ENCODE measurements around the gene TGFB1.

TGFB1 gene

GRCh38 chr19:41310033-41310831 is 43.5 kb downstream of the TGFB1 start, which contains the start of gene CCDC97:
TSS of gene CCDC97 (plus strand) at chr19:41310172. CDS start at chr19:41310311, 139 bp downstream.
- TF ChIP-seq GATA2 (IDR thresholded peaks at IDR 0.05; ENCODE audit: low read depth, low read length): no peak
- no peak for TF ChIP-seq GATA3 (IDR thresholded peaks at IDR 0.05; ENCODE audit: low read depth, low read length)

GRCh38 chr19:41309180-41310032 is 44.3 kb downstream of the TGFB1 start:
- TF ChIP-seq GATA2 (IDR thresholded peaks at IDR 0.05; ENCODE audit: low read depth, low read length): no peak
- TF ChIP-seq GATA3 (IDR thresholded peaks at IDR 0.05; ENCODE audit: low read depth, low read length): no peak

- TF ChIP-seq GATA3 (IDR thresholded peaks at IDR 0.05; ENCODE audit: low read depth, low read length): no peak
- TF ChIP-seq GATA2 (IDR thresholded peaks at IDR 0.05; ENCODE audit: low read depth, low read length): no peak
Measured at GRCh38 chr19:41308450-41309179, 45.1 kb downstream of the TGFB1 start.

GRCh38 chr19:41307954-41308449 is 45.7 kb downstream of the TGFB1 start:
- no peak for TF ChIP-seq GATA2 (IDR thresholded peaks at IDR 0.05; ENCODE audit: low read depth, low read length)
- no peak for TF ChIP-seq GATA3 (IDR thresholded peaks at IDR 0.05; ENCODE audit: low read depth, low read length)

GRCh38 chr19:41307090-41307875 is 46.4 kb downstream of the TGFB1 start:
- no peak for TF ChIP-seq GATA3 (IDR thresholded peaks at IDR 0.05; ENCODE audit: low read depth, low read length)
- no peak for TF ChIP-seq GATA2 (IDR thresholded peaks at IDR 0.05; ENCODE audit: low read depth, low read length)

- TF ChIP-seq GATA3 (IDR thresholded peaks at IDR 0.05; ENCODE audit: low read depth, low read length): no peak
- TF ChIP-seq GATA2 (IDR thresholded peaks at IDR 0.05; ENCODE audit: low read depth, low read length): no peak
Measured at GRCh38 chr19:41305927-41306793, 47.6 kb downstream of the TGFB1 start.

GRCh38 chr19:41304706-41305483 is 48.8 kb downstream of the TGFB1 start:
- no peak for TF ChIP-seq GATA3 (IDR thresholded peaks at IDR 0.05; ENCODE audit: low read depth, low read length)
- TF ChIP-seq GATA2 (IDR thresholded peaks at IDR 0.05; ENCODE audit: low read depth, low read length): no peak

GRCh38 chr19:41303954-41304353 is 49.8 kb downstream of the TGFB1 start:
- no peak for TF ChIP-seq GATA3 (IDR thresholded peaks at IDR 0.05; ENCODE audit: low read depth, low read length)
- no peak for TF ChIP-seq GATA2 (IDR thresholded peaks at IDR 0.05; ENCODE audit: low read depth, low read length)

- TF ChIP-seq GATA3 (IDR thresholded peaks at IDR 0.05; ENCODE audit: low read depth, low read length): no peak
- TF ChIP-seq GATA2 (IDR thresholded peaks at IDR 0.05; ENCODE audit: low read depth, low read length): no peak
Measured at GRCh38 chr19:41302624-41303351, 50.9 kb downstream of the TGFB1 start.

- no peak for TF ChIP-seq GATA3 (IDR thresholded peaks at IDR 0.05; ENCODE audit: low read depth, low read length)
- TF ChIP-seq GATA2 (IDR thresholded peaks at IDR 0.05; ENCODE audit: low read depth, low read length): no peak
Measured at GRCh38 chr19:41300555-41300954, 53.2 kb downstream of the TGFB1 start.

GRCh38 chr19:41299755-41300089 is 54.0 kb downstream of the TGFB1 start:
- no peak for TF ChIP-seq GATA2 (IDR thresholded peaks at IDR 0.05; ENCODE audit: low read depth, low read length)
- no peak for TF ChIP-seq GATA3 (IDR thresholded peaks at IDR 0.05; ENCODE audit: low read depth, low read length)

Measured in SH-SY5Y (cell line).